HL-60/S4 (cell line): Measurements from ENCODE around the gene PITPNB.

ENCODE experiments used
- in situ Hi-C: fragments of 300-500 bp; cut with MboI; formaldehyde crosslinking; loops from 2 replicates; pipeline ENCODE4 v1.14.3; 2022; ENCODE audit warnings: low sequenced_read_pairs

Gene PITPNB

DNA sequence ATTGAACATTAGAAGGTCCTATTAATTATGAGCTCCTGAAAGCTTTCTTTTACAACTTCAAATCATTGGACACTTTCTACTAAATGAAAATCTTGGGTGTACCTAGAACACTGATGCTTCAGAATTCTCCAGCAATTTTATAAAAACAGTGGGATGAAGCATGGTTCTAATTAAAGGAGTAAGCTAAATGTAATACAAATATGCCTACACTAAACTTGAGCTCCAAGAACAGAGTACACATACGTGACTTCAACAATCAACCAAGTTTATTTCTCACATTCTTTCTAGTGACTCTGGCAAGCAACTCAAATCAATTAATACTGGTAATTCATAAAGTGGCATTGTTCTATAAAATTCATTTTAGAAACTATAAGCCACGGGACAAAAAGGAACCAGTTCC is 55.5 kb downstream of the PITPNB start:
- in situ Hi-C loops = no loop called here

DNA sequence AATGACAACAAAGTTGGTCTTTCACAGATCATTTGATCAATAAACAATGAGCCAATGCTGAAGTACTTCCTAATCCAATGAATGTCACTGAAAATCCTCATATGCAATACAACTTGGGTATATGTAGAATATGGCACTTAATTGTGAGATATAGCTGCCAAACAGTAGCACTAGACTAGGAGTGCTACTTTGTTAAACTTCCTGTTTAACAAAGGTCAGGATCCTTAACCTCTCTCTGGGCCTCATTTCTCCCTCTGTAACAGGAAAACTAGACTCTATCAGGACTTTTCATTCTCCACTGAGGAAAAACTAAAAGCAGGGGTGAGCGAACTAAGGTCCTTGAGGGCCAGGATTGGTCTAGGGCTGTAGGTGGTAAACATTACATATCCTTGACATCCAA is 56.1 kb downstream of the PITPNB start:
- in situ Hi-C loops = no loop called here

DNA sequence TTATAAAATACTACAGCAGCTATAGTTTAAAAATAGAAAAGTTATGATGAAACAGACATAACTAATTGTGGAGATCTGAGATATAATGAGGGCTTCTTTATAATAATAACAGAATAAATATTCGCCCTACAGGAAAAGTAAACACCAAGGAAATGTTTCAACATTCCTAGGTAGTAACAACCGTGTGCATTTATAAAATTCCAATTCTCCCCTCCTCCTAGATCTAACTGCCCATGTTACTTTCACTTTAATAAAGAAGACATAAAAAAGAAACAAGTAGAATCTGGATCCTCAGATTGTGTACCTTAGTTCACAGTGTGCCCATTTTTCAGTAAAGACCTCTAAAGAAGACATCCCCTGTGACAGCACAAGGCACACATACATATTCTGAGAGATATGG is 59.7 kb downstream of the PITPNB start:
- in situ Hi-C loops = no loop called here

GRCh38 chr22:27858626-27859025 is 60.4 kb downstream of the PITPNB start:
- in situ Hi-C loops = no loop called here

- in situ Hi-C loops = no loop called here
Measured at GRCh38 chr22:27857443-27857842, 61.6 kb downstream of the PITPNB start.

DNA sequence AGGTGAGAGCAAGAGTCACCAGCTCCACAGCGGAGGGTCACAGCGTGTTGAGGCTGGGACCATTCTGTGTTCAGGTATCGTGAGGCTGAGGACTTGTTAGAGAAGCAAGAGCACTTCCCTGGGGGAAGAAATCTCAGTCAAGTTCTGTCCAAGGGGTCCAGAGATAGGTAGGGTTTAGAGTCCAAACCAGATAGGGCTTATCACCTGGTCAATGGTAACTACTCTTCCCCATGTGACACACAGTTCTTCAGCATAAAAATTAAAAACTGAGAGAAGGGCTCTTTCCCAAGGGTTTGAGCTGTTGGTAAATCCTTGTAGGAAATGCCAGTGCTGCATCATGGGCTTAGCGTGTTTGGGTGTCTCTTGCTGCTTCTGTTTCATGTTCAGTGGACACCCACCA is 62.7 kb downstream of the PITPNB start:
- in situ Hi-C loops = no loop called here

DNA sequence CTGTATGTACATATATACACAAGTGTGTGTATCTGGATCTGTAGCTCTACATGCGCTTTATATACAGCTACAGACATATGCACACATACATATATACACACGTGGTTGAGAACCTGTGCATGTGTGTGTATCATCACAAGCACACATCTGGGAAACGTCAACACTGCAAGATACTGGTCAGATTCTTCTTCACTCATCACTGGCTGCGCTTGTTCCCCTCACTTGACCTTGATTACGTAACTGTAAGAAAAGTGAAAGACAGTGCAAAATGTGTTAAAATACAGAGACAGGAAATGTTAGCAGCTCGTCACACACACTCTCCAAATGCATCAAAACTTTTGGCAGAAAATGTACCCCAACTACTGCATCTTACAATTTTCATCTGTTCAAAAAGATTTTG is 65.6 kb downstream of the PITPNB start:
- in situ Hi-C loops = no loop called here

GRCh38 chr22:27851974-27852746 is 66.9 kb downstream of the PITPNB start:
- in situ Hi-C loops = no loop called here

DNA sequence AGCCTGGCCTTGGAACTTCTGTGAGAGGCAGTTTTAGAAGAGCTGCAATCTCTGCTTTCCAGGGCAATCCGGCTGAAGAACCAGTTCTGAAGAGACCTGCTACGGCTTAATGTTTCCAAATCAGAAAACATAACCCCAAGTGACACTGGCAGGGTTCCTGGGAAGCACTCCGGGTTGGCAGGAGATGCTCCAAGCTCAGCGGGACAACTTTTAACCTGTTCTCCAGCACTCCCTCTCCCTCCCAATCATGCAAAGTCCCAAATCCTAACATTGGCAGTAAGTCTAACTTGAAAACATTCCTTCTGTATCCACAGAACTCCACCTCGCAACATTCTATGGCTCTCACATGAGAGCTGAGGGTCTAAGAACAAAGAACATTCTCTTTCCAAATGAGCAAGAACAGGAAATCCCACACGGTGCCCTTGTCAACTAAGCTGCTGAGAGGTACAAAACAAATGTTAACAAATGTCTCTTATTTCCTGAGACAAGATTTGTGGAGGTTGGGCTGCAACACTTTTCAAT is 69.0 kb downstream of the PITPNB start:
- in situ Hi-C loops = no loop called here

- in situ Hi-C loops = no loop called here
Measured at GRCh38 chr22:27848005-27848404, 71.1 kb downstream of the PITPNB start.

- in situ Hi-C loops = no loop called here
Measured at GRCh38 chr22:27846910-27847309, 72.1 kb downstream of the PITPNB start.

- in situ Hi-C loops = no loop called here
Measured at GRCh38 chr22:27846248-27846757, 72.8 kb downstream of the PITPNB start.

DNA sequence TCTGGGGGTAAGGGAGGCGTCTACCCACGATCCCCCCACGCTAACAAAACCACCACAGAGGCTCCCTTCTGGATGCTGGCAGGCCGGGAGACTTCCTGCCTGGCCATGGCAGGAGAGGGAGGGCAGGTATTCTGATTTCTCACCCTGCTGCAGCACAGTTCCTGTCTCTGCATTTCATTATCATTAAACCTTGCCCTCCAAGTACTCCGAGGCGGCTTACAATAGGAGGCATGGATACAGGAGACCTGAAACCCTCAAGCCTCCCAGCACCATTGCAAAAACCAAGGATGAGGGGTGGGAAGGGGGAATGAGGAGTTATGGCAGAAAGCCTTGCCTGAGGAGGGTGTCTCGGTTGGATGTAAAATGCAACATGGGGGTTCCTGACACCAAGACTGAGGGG is 73.4 kb downstream of the PITPNB start:
- in situ Hi-C loops = no loop called here

DNA sequence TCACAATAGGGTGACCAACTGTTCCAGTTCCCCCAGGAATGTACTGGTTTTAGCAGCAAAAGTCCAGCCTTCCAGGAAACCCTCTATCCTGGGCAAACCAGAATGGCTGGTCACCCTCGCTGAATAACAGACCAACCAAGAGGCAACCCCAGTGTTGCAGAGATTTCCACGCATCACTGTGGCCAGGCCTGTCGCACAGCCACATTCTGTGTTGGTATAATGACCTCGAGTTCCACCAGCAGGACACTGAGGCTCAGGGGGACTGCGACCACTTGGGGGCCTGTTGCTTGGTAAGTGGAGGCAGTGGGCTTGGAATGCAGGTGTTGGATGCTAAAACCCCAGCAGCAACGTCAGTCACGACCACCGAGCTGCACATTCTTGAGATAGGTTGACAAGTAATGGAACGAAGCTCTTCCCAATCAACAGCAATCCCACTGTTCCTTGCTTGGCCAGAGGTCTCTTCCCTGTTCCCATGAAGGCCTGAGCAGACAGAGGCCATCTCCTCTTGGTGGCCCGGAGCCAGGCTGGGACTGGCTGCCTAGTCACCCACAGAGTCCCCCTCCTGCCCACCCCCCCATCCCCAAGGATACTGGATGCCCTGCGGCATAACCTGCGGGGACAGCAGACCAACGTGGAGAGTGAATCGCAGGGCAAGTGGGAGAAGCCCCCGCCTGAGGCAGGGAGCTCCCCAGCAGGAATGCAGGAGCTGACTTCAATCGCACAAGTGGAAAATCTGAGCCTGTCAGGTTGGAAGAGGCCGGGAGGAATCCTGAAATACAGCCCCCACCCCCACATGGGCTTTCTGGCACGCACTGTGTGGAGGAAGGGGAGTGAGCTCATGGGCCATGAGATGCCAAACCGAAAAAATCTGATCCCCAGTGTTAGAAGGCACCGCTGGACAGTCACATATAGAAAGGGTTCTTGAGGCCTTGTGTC is 74.1 kb downstream of the PITPNB start:
- in situ Hi-C loops = no loop called here

DNA sequence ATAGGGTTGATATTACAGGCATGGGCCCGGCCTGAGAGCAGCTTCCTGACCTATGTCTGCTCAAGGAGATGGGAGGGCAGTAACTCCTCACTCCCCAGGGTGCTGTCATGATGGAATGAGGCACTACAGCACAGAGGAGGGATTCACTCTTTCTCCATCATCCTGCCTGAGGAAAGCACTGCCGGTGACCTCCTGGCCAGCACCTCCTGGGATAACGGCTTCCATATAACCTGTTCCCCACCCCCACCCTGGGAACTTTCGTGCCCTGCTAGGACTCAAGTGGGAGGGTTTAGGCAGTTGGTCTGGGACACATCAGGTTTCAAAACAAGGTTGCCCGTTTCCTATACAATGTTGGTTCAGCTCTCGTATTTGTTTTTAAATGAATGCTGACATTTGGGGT is 74.8 kb downstream of the PITPNB start:
- in situ Hi-C loops = no loop called here

GRCh38 chr22:27843441-27843840 is 75.6 kb downstream of the PITPNB start:
- in situ Hi-C loops = no loop called here

DNA sequence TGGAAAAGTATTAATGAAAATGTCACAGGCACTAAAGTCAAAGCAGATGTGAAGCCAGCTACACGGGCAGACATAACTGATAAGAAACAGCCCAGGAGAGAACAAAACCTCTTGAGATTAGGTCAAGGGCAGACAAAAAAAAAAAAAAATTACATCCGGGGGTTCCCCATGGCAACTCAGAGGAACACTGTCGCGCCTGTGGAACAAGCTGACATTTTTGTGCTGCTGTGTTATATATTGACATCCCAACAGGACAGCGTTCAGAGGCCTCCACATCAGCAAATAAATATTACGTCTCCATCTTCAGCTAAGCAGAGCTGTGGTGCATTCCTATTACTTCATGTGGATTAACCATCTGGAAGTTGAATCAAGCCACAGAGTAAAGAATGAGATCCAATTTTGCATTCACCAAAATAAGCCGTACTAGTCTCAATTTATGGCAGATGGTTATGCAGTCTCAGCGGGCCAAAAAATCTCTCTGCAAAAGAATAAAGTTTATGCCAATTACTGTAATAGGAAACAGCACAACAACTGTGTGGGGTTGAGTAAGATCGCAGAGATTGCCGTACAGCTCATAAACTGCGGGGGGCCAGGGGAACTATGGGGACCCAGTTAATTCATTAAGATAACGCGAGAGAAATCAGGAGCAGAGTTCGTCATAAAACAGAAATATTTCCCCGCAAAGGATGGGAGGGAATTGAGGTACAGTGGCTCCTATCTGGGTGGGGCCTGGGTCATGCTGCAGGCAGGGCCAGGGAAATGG is 76.2 kb downstream of the PITPNB start:
- in situ Hi-C loops = no loop called here

- in situ Hi-C loops = no loop called here
Measured at GRCh38 chr22:27842201-27842600, 76.9 kb downstream of the PITPNB start.

GRCh38 chr22:27840436-27840835 is 78.6 kb downstream of the PITPNB start:
- in situ Hi-C loops = no loop called here

DNA sequence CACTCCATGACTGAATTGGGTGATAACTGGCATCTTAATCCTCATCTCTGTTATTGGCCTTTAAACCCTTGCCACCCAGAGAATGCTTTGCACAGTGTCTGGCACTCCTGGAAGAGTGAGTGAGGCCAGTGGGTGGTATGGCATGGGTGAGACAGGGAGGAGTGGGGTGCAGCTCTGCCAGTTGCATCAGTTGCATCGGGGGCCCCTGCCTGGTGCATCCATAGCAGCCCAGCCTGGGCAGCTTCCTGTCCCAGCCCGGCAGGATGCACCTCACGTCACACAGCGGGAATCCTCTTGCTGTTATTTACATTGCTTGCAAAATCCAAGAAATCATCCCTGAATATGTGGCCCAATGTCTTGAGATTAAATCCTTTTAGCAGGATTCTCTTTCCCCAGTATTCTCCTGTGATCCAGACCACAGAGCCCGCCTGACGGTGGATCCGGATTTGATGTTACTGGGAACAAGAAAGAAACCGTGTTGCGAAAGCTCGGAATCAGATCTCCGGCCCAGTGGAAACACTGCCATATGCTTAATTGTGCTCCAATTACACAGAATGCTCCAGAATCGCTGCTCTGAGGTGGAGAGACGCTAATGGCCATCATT is 79.9 kb downstream of the PITPNB start:
- in situ Hi-C loops = no loop called here
